ENCODE data around the gene CYTH1. TPM values are rescaled to one million over a fixed set of nuclear protein-coding genes. Genes with fewer than 3 reads are reported as not detected.

CYTH1 gene
- total and polyA plus RNA-seq, 3 donors from 2014 or later: 40.8 to 47.9 (median 42.2) TPM

GRCh38 chr17:78683408-78683961, 98.6 kb downstream of the CYTH1 start:
- no peak for DNase-seq
- H3K4me1 ChIP-seq: no peaks in the 10 kb centered on the region
- WGBS, 2 donors: 89 to 96% methylated on average over 4 to 5 of the region's 5 CpGs
- H3K4me3 ChIP-seq: no peak overlapping the region
- TF ChIP-seq, protein P1, sequence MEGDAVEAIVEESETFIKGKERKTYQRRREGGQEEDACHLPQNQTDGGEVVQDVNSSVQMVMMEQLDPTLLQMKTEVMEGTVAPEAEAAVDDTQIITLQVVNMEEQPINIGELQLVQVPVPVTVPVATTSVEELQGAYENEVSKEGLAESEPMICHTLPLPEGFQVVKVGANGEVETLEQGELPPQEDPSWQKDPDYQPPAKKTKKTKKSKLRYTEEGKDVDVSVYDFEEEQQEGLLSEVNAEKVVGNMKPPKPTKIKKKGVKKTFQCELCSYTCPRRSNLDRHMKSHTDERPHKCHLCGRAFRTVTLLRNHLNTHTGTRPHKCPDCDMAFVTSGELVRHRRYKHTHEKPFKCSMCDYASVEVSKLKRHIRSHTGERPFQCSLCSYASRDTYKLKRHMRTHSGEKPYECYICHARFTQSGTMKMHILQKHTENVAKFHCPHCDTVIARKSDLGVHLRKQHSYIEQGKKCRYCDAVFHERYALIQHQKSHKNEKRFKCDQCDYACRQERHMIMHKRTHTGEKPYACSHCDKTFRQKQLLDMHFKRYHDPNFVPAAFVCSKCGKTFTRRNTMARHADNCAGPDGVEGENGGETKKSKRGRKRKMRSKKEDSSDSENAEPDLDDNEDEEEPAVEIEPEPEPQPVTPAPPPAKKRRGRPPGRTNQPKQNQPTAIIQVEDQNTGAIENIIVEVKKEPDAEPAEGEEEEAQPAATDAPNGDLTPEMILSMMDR (IDR thresholded peaks at IDR 0.05): no peak
- TF ChIP-seq POLR2A (IDR thresholded peaks at IDR 0.05): no peak
- H3K36me3 ChIP-seq (ENCODE audit: low read depth, missing control alignments): no peaks in the 10 kb centered on the region
- H3K27me3 ChIP-seq: no peaks in the 10 kb centered on the region
- no peaks in the 10 kb centered on the region for H3K9me3 ChIP-seq
- no peak overlapping the region for H3K27ac ChIP-seq
- intact Hi-C loops (cut with DNase I; ENCODE audit: low total_unique reads): no loop called here

GRCh38 chr17:78682363-78682762, 99.7 kb downstream of the CYTH1 start:
- Histone ChIP-seq H3K27me3 (no peaks in the 10 kb centered on the region), H3K9me3 (no peaks in the 10 kb centered on the region), H3K4me1 (peaks cover 5% of the 10 kb centered on the region), H3K27ac (no peak overlapping the region), H3K36me3 (ENCODE audit: low read depth, missing control alignments) (no peaks in the 10 kb centered on the region), H3K4me3 (no peak overlapping the region)
- intact Hi-C loops (cut with DNase I; ENCODE audit: low total_unique reads): no loop called here
- WGBS, 2 donors: 62 to 67% methylated on average over 2 of the region's 2 CpGs
- DNase-seq: no peak
- TF ChIP-seq, protein P1 (IDR thresholded peaks at IDR 0.05): no peak
- no peak for TF ChIP-seq POLR2A (IDR thresholded peaks at IDR 0.05)

DNA sequence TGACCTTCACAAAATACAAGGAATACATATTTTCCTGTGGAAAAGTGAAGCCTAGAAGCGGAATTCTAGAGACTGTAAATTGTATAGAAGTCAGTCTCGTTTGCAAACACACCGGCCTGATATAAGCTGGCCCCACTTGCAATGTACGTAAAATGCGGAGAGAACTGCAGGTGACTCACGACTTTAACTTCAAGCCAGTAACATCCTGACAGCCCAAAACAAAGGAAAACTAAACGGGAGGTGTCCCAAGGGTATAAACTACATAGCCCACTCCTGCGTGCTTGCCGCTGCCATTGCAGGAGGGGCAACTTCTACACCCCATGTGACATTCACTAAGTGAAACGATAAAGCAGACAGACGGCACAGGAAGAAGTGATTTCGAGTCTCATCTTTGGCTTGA, 101.6 kb downstream of the CYTH1 start:
- TF ChIP-seq POLR2A (IDR thresholded peaks at IDR 0.05): no peak
- TF ChIP-seq, protein P1 (IDR thresholded peaks at IDR 0.05): no peak
- Histone ChIP-seq H3K36me3 (ENCODE audit: low read depth, missing control alignments) (no peaks in the 10 kb centered on the region), H3K4me1 (peaks cover 5% of the 10 kb centered on the region), H3K27ac (no peak overlapping the region), H3K4me3 (no peak overlapping the region), H3K27me3 (no peaks in the 10 kb centered on the region), H3K9me3 (no peaks in the 10 kb centered on the region)
- intact Hi-C loops (cut with DNase I; ENCODE audit: low total_unique reads): no loop called here
- DNase-seq: no peak
- 82 to 83% methylated on average over 12 of the region's 12 CpGs for WGBS, 2 donors

DNA sequence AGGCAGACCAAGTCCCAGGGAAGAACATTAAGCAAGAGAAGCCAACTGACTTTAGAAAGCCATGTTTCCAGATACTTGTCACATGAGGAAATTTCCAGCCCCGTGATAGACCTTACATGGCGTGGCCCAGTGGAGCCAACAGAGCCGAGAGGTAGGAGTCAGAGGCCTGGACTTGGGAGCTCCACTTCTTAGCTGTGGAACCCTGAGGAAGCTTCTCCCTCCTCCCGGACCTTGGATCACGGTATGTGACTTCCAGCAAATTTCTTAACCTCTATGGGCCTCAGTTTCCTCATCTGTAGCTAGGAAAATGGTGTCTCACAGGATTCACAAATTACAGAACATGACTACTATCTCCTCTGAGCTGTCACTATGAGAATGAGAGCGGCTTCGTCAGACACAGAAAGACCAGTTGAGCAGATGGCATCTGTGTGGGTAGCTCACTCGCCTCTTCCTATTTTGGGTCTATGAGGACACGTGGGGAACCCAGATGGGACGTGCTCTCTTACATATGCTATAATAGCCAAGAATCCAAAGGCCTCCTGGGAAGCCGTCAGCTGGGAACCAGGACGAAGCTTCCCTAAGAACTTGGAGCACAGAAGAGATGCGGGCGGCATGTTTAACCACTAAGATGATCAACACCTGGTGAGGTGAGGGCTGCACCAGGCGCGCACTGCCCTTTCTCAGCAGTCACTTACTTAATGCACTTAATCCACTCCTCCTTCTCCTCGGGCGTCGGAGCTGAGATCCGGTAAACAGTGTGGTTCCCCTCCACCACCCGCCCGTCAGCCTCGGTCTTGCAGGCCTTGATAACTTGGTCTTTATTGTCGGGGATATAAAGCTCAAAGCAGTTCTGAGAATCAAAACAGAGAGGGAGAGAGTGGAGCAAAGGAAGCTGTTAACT, 102.3 kb downstream of the CYTH1 start:
- H3K36me3 ChIP-seq (ENCODE audit: low read depth, missing control alignments): no peaks in the 10 kb centered on the region

More for the DNA sequence above, 102.3 kb downstream of the CYTH1 start:
- H3K4me3 ChIP-seq: no peak overlapping the region
- H3K27ac ChIP-seq: no peak overlapping the region
- 92 to 93% methylated on average over 18 to 24 of the region's 24 CpGs for WGBS, 2 donors
- no peak for DNase-seq
- H3K27me3 ChIP-seq: no peaks in the 10 kb centered on the region
- TF ChIP-seq, protein P1 (IDR thresholded peaks at IDR 0.05): no peak
- no peak for TF ChIP-seq POLR2A (IDR thresholded peaks at IDR 0.05)
- no peaks in the 10 kb centered on the region for H3K9me3 ChIP-seq
- peaks cover 5% of the 10 kb centered on the region for H3K4me1 ChIP-seq
- intact Hi-C loops (cut with DNase I; ENCODE audit: low total_unique reads): no loop called here

All from testis (tissue), 3 donors.